Measurements from ENCODE around the gene NUDT8. TPM values are rescaled to one million over a fixed set of nuclear protein-coding genes. Genes with fewer than 3 reads are reported as not detected.

NUDT8 gene
- total RNA-seq, 3 donors from 2014 or later (not counting 1 experiment from before 2014, with no cell fraction given) = 1.7 to 5.2 (median 4.1) TPM

- peak overlapping the region; percentile 41 for H3K4me3 Mint-ChIP-seq
- WGBS (ENCODE audit: insufficient coverage) = 77% methylated on average over 12 of the region's 12 CpGs
- no peaks in the 10 kb centered on the region for H3K9me3 ChIP-seq (ENCODE audit: control insufficient read depth, insufficient read depth, low read length)
- no peak overlapping the region for H3K27ac ChIP-seq (ENCODE audit: low read length)
- no peaks in the 10 kb centered on the region for H3K9me3 Mint-ChIP-seq
- intact Hi-C loops (cut with micrococcal nuclease) = loop anchor here (10.0 kb wide), 1 partner anchor 82 kb away; no protein-coding TSS in a partner anchor
- H3K36me3 ChIP-seq (ENCODE audit: control insufficient read depth, insufficient read depth, low read length) = no peaks in the 10 kb centered on the region
- DNase-seq (no peak), ATAC-seq (no peak)
- H3K27me3 Mint-ChIP-seq (ENCODE audit: low read depth in 2 of 2) = no peaks in the 10 kb centered on the region
- no peaks in the 10 kb centered on the region for H3K27me3 ChIP-seq (ENCODE audit: control insufficient read depth, insufficient read depth, low read length)
- peaks cover 23% of the 10 kb centered on the region for H3K4me1 ChIP-seq (ENCODE audit: control insufficient read depth, insufficient read depth, low read length)
- H3K4me1 Mint-ChIP-seq = peaks cover 5 to 17% of the 10 kb centered on the region in 2 donors
- TF ChIP-seq CTCF (IDR thresholded peaks at IDR 0.05) = no peak
- H3K4me3 ChIP-seq (ENCODE audit: low read length) = no peak overlapping the region
- no peak overlapping the region for H3K27ac Mint-ChIP-seq
- no peaks in the 10 kb centered on the region for H3K36me3 Mint-ChIP-seq
Measured at GRCh38 chr11:67632175-67632981, 2.6 kb upstream of the NUDT8 start.

- no peak overlapping the region for H3K27ac Mint-ChIP-seq
- 100% methylated on average over 2 of the region's 2 CpGs for WGBS (ENCODE audit: insufficient coverage)
- Histone ChIP-seq H3K4me3 (ENCODE audit: low read length) (no peak overlapping the region), H3K27ac (ENCODE audit: low read length) (no peak overlapping the region), H3K9me3 (ENCODE audit: control insufficient read depth, insufficient read depth, low read length) (no peaks in the 10 kb centered on the region), H3K4me1 (ENCODE audit: control insufficient read depth, insufficient read depth, low read length) (peaks cover 23% of the 10 kb centered on the region), H3K27me3 (ENCODE audit: control insufficient read depth, insufficient read depth, low read length) (no peaks in the 10 kb centered on the region), H3K36me3 (ENCODE audit: control insufficient read depth, insufficient read depth, low read length) (no peaks in the 10 kb centered on the region)
- no peaks in the 10 kb centered on the region for H3K9me3 Mint-ChIP-seq
- H3K36me3 Mint-ChIP-seq = no peaks in the 10 kb centered on the region
- H3K4me1 Mint-ChIP-seq = peaks cover 5 to 18% of the 10 kb centered on the region in 2 donors
- TF ChIP-seq CTCF (IDR thresholded peaks at IDR 0.05) = no peak
- DNase-seq = no peak
- intact Hi-C loops (cut with micrococcal nuclease) = loop anchor here (10.0 kb wide), 1 partner anchor 83 kb away; no protein-coding TSS in a partner anchor
- ATAC-seq = no peak
- peak overlapping the region; percentile 41 for H3K4me3 Mint-ChIP-seq
- no peaks in the 10 kb centered on the region for H3K27me3 Mint-ChIP-seq (ENCODE audit: low read depth in 2 of 2)
Measured at GRCh38 chr11:67631853-67632174, 2.1 kb upstream of the NUDT8 start.

- peaks cover 23% of the 10 kb centered on the region for H3K4me1 ChIP-seq (ENCODE audit: control insufficient read depth, insufficient read depth, low read length)
- H3K27ac ChIP-seq (ENCODE audit: low read length) = no peak overlapping the region
- H3K36me3 ChIP-seq (ENCODE audit: control insufficient read depth, insufficient read depth, low read length) = no peaks in the 10 kb centered on the region
- no peak for TF ChIP-seq CTCF (IDR thresholded peaks at IDR 0.05)
- no peak overlapping the region for H3K4me3 Mint-ChIP-seq
- H3K27me3 Mint-ChIP-seq (ENCODE audit: low read depth in 2 of 2) = no peaks in the 10 kb centered on the region
- ATAC-seq (no peak), DNase-seq (no peak)
- peaks cover 5 to 22% of the 10 kb centered on the region in 2 donors for H3K4me1 Mint-ChIP-seq
- H3K36me3 Mint-ChIP-seq = no peaks in the 10 kb centered on the region
- H3K9me3 ChIP-seq (ENCODE audit: control insufficient read depth, insufficient read depth, low read length) = no peaks in the 10 kb centered on the region
- no peaks in the 10 kb centered on the region for H3K9me3 Mint-ChIP-seq
- intact Hi-C loops (cut with micrococcal nuclease) = loop anchor here (10.0 kb wide), 1 partner anchor 83 kb away; no protein-coding TSS in a partner anchor
- no peaks in the 10 kb centered on the region for H3K27me3 ChIP-seq (ENCODE audit: control insufficient read depth, insufficient read depth, low read length)
- peak overlapping the region in 1 of 2 donors; percentile 95 for H3K27ac Mint-ChIP-seq
- no peak overlapping the region for H3K4me3 ChIP-seq (ENCODE audit: low read length)
- WGBS (ENCODE audit: insufficient coverage) = 91% methylated on average over 7 of the region's 7 CpGs
Measured at GRCh38 chr11:67631411-67631810, 1.7 kb upstream of the NUDT8 start.

All from natural killer cell (primary cell).